DND-41 (cell line): ENCODE results near the gene CCND2.

Experiments
- CTCF ChIP-seq: IDR thresholded peaks from 2 replicates; pipeline ENCODE4 v1.5.1; 2012; ENCODE audit warnings: borderline replicate concordance, low read length, moderate library complexity, mild to moderate bottlenecking; ENCODE audit not compliant: poor library complexity, severe bottlenecking; ENCODE audit errors: extremely low read depth
- EZH2 ChIP-seq: IDR thresholded peaks from 3 replicates; pipeline ENCODE4 v1.6.1; 2012; ENCODE audit warnings: borderline replicate concordance, low read depth, mild to moderate bottlenecking, moderate library complexity, low read length, inconsistent platforms; ENCODE audit not compliant: severe bottlenecking

- TF ChIP-seq CTCF (no peak), EZH2 (no peak)
Measured at GRCh38 chr12:4257442-4257841, 16.1 kb upstream of the CCND2 start.
